OCI-LY3 (cell line): ENCODE data around the gene TSPEAR.

ENCODE experiments used
- EZH2phosphoT487 ChIP-seq: fragments of 200-600 bp; shearing (Covaris generic); IDR thresholded peaks from 2 replicates; pipeline ENCODE4 v1.6.1; 2018; ENCODE audit warnings: antibody characterized with exemption, mixed run types, low read depth
- TF ChIP-seq, protein P1 (sequence below): fragments of 200-600, 300-600 bp; sonication (generic); IDR thresholded peaks from 2 replicates; pipeline ENCODE4 v1.5.1; 2014; ENCODE audit warnings: antibody characterized with exemption, low read length, low read depth

DNA sequence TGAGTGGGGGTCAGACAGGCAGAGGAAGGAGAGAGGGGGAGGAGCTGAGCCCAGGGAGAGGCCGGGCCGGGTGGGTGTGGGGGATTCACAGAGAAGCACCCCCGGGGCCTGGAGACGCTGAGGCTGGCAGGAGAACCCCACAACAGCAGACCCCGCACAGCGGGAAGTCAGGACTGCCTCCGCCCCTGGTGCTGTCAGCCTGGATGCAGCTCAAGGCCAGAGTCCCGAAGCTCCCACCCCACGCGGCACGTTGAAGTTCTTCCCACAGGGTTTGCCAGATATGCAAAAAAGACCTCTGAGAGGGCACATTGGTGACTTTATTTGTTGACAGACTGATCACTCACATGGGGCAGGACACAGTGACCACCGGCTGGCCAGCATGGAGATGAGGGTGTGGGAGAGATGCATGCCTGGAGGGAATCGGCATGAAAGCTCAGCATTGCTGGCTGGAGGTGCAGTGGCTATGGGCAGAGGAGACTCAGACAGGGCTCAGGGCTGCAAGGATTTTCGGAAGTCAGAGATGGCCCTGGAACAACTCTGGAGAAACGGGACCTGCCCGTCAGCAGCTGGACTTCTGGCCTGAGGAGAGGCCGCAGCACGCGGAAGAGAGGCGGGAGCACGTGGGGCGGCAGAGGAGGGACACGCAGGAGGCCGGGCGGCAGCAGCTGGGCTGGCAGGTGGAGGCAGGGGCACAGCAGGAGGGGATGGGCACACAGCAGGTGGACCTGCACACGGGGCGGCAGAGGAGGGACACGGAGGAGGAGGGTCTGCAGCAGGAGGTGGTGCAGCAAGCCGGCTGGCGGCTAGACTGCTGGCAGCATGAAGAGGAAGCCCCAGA is 153.7 kb downstream of the TSPEAR start:
- TF ChIP-seq, protein P1, sequence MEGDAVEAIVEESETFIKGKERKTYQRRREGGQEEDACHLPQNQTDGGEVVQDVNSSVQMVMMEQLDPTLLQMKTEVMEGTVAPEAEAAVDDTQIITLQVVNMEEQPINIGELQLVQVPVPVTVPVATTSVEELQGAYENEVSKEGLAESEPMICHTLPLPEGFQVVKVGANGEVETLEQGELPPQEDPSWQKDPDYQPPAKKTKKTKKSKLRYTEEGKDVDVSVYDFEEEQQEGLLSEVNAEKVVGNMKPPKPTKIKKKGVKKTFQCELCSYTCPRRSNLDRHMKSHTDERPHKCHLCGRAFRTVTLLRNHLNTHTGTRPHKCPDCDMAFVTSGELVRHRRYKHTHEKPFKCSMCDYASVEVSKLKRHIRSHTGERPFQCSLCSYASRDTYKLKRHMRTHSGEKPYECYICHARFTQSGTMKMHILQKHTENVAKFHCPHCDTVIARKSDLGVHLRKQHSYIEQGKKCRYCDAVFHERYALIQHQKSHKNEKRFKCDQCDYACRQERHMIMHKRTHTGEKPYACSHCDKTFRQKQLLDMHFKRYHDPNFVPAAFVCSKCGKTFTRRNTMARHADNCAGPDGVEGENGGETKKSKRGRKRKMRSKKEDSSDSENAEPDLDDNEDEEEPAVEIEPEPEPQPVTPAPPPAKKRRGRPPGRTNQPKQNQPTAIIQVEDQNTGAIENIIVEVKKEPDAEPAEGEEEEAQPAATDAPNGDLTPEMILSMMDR: no peak
- TF ChIP-seq EZH2phosphoT487: no peak
